Astrocyte (in vitro differentiated cells and primary cell): ENCODE data around the gene LRRC7. TPM values are rescaled to one million over a fixed set of nuclear protein-coding genes. Genes with fewer than 3 reads are reported as not detected.

ENCODE experiments used
- DNase-seq: peaks from one replicate; pipeline ENCODE4 v3.0.0-alpha.2; 2010; ENCODE audit warnings: low read depth
- FAIRE-seq: peaks from 2 replicates; lab custom pipeline; 2011; peaks lifted over from hg19 to GRCh38; lab: Jason Lieb, UNC
- H2AFZ ChIP-seq: 2 replicates; pipeline ENCODE4 v1.6.0; 2012; ENCODE audit warnings: low read depth, low read length, inconsistent platforms
- H3K27ac ChIP-seq: 2 replicates; pipeline ENCODE4 v1.5.1; 2011; ENCODE audit warnings: low read depth, low read length, inconsistent platforms
- H3K27me3 ChIP-seq: 2 replicates; pipeline ENCODE4 v1.6.0; 2011; ENCODE audit warnings: low read length, inconsistent platforms; ENCODE audit not compliant: insufficient read depth
- H3K36me3 ChIP-seq: 2 replicates; pipeline ENCODE4 v1.5.1; 2011; ENCODE audit warnings: low read length, inconsistent platforms; ENCODE audit not compliant: insufficient read depth
- H3K4me1 ChIP-seq: 2 replicates; pipeline ENCODE4 v1.5.1; 2011; ENCODE audit warnings: low read length, inconsistent platforms; ENCODE audit not compliant: insufficient read depth
- H3K4me2 ChIP-seq: 2 replicates; pipeline ENCODE4 v1.6.0; 2012; ENCODE audit warnings: low read length, inconsistent platforms
- H3K4me3 ChIP-seq: 2 replicates; pipeline ENCODE4 v1.5.1; 2011; ENCODE audit warnings: low read depth, mild to moderate bottlenecking, low read length, inconsistent platforms; ENCODE audit not compliant: insufficient read depth
- H3K79me2 ChIP-seq: 2 replicates; pipeline ENCODE4 v1.6.0; 2012; ENCODE audit warnings: mild to moderate bottlenecking, low read length, inconsistent platforms; ENCODE audit not compliant: insufficient read depth
- H3K9ac ChIP-seq: 2 replicates; pipeline ENCODE4 v1.6.0; 2012; ENCODE audit warnings: mild to moderate bottlenecking, low read length, inconsistent platforms
- H3K9me3 ChIP-seq: 2 replicates; pipeline ENCODE4 v1.5.1; 2012; ENCODE audit warnings: low read depth, mild to moderate bottlenecking, low read length, inconsistent platforms; ENCODE audit not compliant: insufficient read depth
- H4K20me1 ChIP-seq: 2 replicates; pipeline ENCODE4 v1.6.0; 2012; ENCODE audit warnings: low read length, inconsistent platforms; ENCODE audit not compliant: insufficient read depth
- H3K27ac Mint-ChIP-seq: one replicate; pipeline ENCODE4 v1.8.0; 2021; ENCODE audit warnings: mild to moderate bottlenecking, mixed read lengths; ENCODE audit not compliant: unreplicated experiment
- H3K27me3 Mint-ChIP-seq: one replicate; pipeline ENCODE4 v1.8.0; 2021; ENCODE audit warnings: low read depth, mixed read lengths; ENCODE audit not compliant: unreplicated experiment
- H3K36me3 Mint-ChIP-seq: one replicate; pipeline ENCODE4 v1.8.0; 2021; ENCODE audit warnings: low read depth, mixed read lengths; ENCODE audit not compliant: unreplicated experiment
- H3K4me1 Mint-ChIP-seq: one replicate; pipeline ENCODE4 v1.8.0; 2021; ENCODE audit warnings: low read depth, mixed read lengths; ENCODE audit not compliant: unreplicated experiment
- H3K4me3 Mint-ChIP-seq: one replicate; pipeline ENCODE4 v1.8.0; 2021; ENCODE audit warnings: mild to moderate bottlenecking, moderate library complexity, mixed read lengths; ENCODE audit not compliant: unreplicated experiment
- H3K9me3 Mint-ChIP-seq: one replicate; pipeline ENCODE4 v1.8.0; 2021; ENCODE audit warnings: mild to moderate bottlenecking, mixed read lengths; ENCODE audit not compliant: unreplicated experiment
- EZH2 ChIP-seq: IDR thresholded peaks from 2 replicates; pipeline ENCODE4 v1.6.1; 2012; ENCODE audit warnings: mild to moderate bottlenecking, low read length, inconsistent platforms; ENCODE audit not compliant: insufficient read depth
- total RNA-seq: library from RNA; stranded (reverse); gene quantifications from 2 replicates; pipeline ENCODE4 v1.2.1, GENCODE V29; 2021
- TF ChIP-seq, protein P1 (sequence below): IDR thresholded peaks from 2 replicates; pipeline ENCODE4 v1.5.1; 2011; ENCODE audit warnings: low read depth, mild to moderate bottlenecking, inconsistent platforms, low read length, moderate library complexity; ENCODE audit not compliant: insufficient read depth

Gene LRRC7
- total RNA-seq, 1 donor from 2014 or later: 0.27 TPM

DNA sequence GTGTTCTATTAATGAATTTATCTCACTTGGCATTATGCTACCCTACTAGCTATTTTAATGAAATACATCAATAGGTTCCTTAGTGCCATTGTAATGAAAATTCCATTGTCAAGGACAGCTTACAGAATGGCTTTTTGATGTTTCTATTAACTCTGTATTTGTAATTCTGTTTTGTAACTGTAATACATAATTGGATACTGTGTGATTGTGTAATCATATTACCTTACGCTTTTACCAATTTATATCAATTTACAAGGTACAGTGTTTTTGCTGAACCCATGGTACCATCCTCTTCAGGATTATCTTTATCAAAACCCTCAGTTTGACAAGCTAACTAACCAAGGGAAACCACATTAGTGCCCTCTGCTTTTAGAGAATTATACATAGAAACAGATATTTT, 277.9 kb downstream of the LRRC7 start:
- H3K4me1 Mint-ChIP-seq: no peaks in the 10 kb centered on the region
- no peak overlapping the region for H2AFZ ChIP-seq
- H3K4me3 ChIP-seq: no peak overlapping the region
- no peaks in the 10 kb centered on the region for H3K9me3 Mint-ChIP-seq
- TF ChIP-seq, protein P1, sequence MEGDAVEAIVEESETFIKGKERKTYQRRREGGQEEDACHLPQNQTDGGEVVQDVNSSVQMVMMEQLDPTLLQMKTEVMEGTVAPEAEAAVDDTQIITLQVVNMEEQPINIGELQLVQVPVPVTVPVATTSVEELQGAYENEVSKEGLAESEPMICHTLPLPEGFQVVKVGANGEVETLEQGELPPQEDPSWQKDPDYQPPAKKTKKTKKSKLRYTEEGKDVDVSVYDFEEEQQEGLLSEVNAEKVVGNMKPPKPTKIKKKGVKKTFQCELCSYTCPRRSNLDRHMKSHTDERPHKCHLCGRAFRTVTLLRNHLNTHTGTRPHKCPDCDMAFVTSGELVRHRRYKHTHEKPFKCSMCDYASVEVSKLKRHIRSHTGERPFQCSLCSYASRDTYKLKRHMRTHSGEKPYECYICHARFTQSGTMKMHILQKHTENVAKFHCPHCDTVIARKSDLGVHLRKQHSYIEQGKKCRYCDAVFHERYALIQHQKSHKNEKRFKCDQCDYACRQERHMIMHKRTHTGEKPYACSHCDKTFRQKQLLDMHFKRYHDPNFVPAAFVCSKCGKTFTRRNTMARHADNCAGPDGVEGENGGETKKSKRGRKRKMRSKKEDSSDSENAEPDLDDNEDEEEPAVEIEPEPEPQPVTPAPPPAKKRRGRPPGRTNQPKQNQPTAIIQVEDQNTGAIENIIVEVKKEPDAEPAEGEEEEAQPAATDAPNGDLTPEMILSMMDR: no peak
- no peak for TF ChIP-seq EZH2
- FAIRE-seq (no peak), DNase-seq (no peak)
- H3K4me2 ChIP-seq: no peak overlapping the region
- H3K36me3 Mint-ChIP-seq: no peaks in the 10 kb centered on the region
- H3K9me3 ChIP-seq: no peaks in the 10 kb centered on the region
- H3K27me3 Mint-ChIP-seq: no peaks in the 10 kb centered on the region
- H3K36me3 ChIP-seq: no peaks in the 10 kb centered on the region
- no peak overlapping the region for H3K4me3 Mint-ChIP-seq
- no peaks in the 10 kb centered on the region for H3K4me1 ChIP-seq
- no peak overlapping the region for H3K27ac ChIP-seq
- H3K27ac Mint-ChIP-seq: no peak overlapping the region
- H3K9ac ChIP-seq: no peak overlapping the region
- no peaks in the 10 kb centered on the region for H3K79me2 ChIP-seq
- H3K27me3 ChIP-seq: no peaks in the 10 kb centered on the region
- H4K20me1 ChIP-seq: no peaks in the 10 kb centered on the region

DNA sequence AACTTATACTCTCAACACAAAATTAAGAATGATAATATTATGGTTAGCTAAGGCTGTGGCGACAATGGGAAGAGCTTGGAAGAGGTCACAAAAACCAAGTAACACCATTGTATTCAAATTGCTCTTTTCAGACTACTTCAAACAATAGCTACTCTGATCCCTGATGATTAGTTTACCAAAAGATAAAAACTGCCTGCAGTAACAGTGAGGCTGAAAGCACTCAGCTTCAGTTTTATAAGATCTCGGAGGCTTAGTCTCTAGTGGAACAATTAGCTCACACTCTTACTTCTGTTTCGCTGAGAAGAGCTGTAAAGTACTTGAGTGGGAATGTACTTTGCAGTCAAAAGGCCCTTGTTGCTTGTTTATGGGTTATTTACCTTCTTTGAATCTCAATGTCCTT, 278.5 kb downstream of the LRRC7 start:
- Histone ChIP-seq H3K36me3 (no peaks in the 10 kb centered on the region), H3K27ac (no peak overlapping the region), H4K20me1 (no peaks in the 10 kb centered on the region), H3K4me3 (no peak overlapping the region), H3K79me2 (no peaks in the 10 kb centered on the region), H3K9me3 (no peaks in the 10 kb centered on the region), H3K27me3 (no peaks in the 10 kb centered on the region), H3K4me1 (no peaks in the 10 kb centered on the region), H2AFZ (no peak overlapping the region), H3K9ac (no peak overlapping the region), H3K4me2 (no peak overlapping the region)
- Mint-ChIP-seq H3K4me1 (no peaks in the 10 kb centered on the region), H3K9me3 (no peaks in the 10 kb centered on the region), H3K36me3 (no peaks in the 10 kb centered on the region), H3K27me3 (no peaks in the 10 kb centered on the region), H3K4me3 (no peak overlapping the region), H3K27ac (no peak overlapping the region)
- no peak for TF ChIP-seq EZH2
- TF ChIP-seq, protein P1: no peak
- DNase-seq: no peak
- FAIRE-seq: no peak

DNA sequence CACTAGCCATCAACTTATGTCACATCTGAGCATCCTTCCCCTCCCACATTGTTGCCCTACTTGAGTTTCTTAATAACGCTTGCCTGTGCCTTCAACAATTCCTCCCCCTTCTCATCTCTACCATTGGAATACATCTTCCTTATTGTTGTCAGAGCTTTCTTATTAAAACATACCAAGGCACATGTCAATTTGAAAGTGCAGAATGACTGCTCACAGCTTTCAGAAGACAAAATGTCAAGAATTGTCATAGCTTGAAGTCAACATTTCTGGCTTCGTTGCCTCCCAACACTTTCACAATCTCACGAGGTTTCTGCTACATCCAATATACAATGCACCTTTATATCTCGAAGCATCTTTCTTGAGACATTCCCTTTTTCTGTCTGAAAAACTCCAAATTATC, 279.9 kb downstream of the LRRC7 start:
- no peak overlapping the region for H3K4me3 Mint-ChIP-seq

More for the DNA sequence above, 279.9 kb downstream of the LRRC7 start:
- Histone ChIP-seq H3K79me2 (no peaks in the 10 kb centered on the region), H3K27me3 (no peaks in the 10 kb centered on the region), H3K4me2 (no peak overlapping the region), H3K4me3 (no peak overlapping the region), H4K20me1 (no peaks in the 10 kb centered on the region), H3K4me1 (no peaks in the 10 kb centered on the region), H3K27ac (no peak overlapping the region), H3K9me3 (no peaks in the 10 kb centered on the region), H3K9ac (no peak overlapping the region), H3K36me3 (no peaks in the 10 kb centered on the region), H2AFZ (no peak overlapping the region)
- no peak overlapping the region for H3K27ac Mint-ChIP-seq
- DNase-seq (no peak), FAIRE-seq (no peak)
- no peaks in the 10 kb centered on the region for H3K36me3 Mint-ChIP-seq
- no peaks in the 10 kb centered on the region for H3K9me3 Mint-ChIP-seq
- H3K4me1 Mint-ChIP-seq: no peaks in the 10 kb centered on the region
- no peak for TF ChIP-seq EZH2
- TF ChIP-seq, protein P1: no peak
- H3K27me3 Mint-ChIP-seq: no peaks in the 10 kb centered on the region
